Melanocyte of skin (primary cell): ENCODE measurements around the gene C3orf33. TPM values are rescaled to one million over a fixed set of nuclear protein-coding genes. Genes with fewer than 3 reads are reported as not detected.

Experiments used
- total RNA-seq, 2 donors: library from RNA; depleted of rRNA; stranded (reverse); fragments of >200 nt; gene quantifications; 2 replicates each; pipeline ENCODE4 v1.2.3, GENCODE V29; 2012

Gene C3orf33
- 1 to 10 TPM; 3.3 to 3.8 TPM for total RNA-seq

GRCh38 chr3:155805802-155806618, at the start of gene C3orf33:
TSS of gene C3orf33 (minus strand) at chr3:155806278. CDS start at chr3:155806252, 26 bp downstream.

GRCh38 chr3:155854141-155854940, 48.3 kb upstream of the C3orf33 start, which contains the start of gene SLC33A1:
TSS of gene SLC33A1 (minus strand) at chr3:155854427. CDS start at chr3:155853997, 430 bp downstream.

GRCh38 chr3:155744626-155745324, 61.3 kb downstream of the C3orf33 start, which contains the start of gene PLCH1:
TSS of gene PLCH1 (minus strand) at chr3:155745071. CDS start at chr3:155704224, 40,847 bp downstream.

Other genes with a start within 250 kb of the C3orf33 start
- gene PLCH1, start 61.2 kb downstream of the C3orf33 start, total RNA-seq = 1 to 10 TPM in 1 of 2 donors, under 1 TPM in 1; 1.00 to 2.1 TPM
- gene SLC33A1, start 48.1 kb upstream of the C3orf33 start, total RNA-seq = 10 to 100 TPM; 35.0 to 37.9 TPM
- 10 to 100 TPM; 39.6 to 66.6 TPM for gene GMPS, start 64.4 kb upstream of the C3orf33 start, total RNA-seq